IMR-90 (cell line): ENCODE results near the gene PPP6R3. TPM values are rescaled to one million over a fixed set of nuclear protein-coding genes. Genes with fewer than 3 reads are reported as not detected.

ENCODE experiments used
- ATAC-seq: fragments of 200-7000 bp; cut with Tn5 transposase; 2 replicates; pipeline ENCODE4 v1.9.1; 2020; ENCODE audit warnings: low read depth, mild to moderate bottlenecking, moderate library complexity
- BruUV-seq: library from RNA; stranded (reverse); fragments of 400-500 nt; replicated peaks from 2 replicates; lab custom pipeline; 2021; lab: Mats Ljungman, UMichigan
- CTCF ChIA-PET: fragments of 300-600 bp; formaldehyde crosslinking; extraction: SDS; loops from one replicate; lab custom pipeline; 2021; ENCODE audit warnings: antibody characterized with exemption; lab: Yijun Ruan, JAX
- POLR2A ChIA-PET: fragments of 300-600 bp; sonication (Branson Sonifier 250); formaldehyde crosslinking; loops from one replicate; lab custom pipeline; 2022; ENCODE audit warnings: antibody characterized with exemption; ENCODE audit not compliant: unreplicated experiment; lab: Charles Lee
- DNase-seq: peaks from one replicate; pipeline ENCODE4 v3.0.0; 2013
- H2AFZ ChIP-seq: replicated peaks from 2 replicates; pipeline ENCODE3; 2013; ENCODE audit warnings: low read length, mild to moderate bottlenecking; ENCODE audit not compliant: poor library complexity
- H2AK5ac ChIP-seq: 2 replicates; pipeline ENCODE4 v1.6.1; 2013; ENCODE audit warnings: low read depth, low read length, inconsistent platforms
- H2AK9ac ChIP-seq: replicated peaks from 2 replicates; pipeline ENCODE3; 2013; ENCODE audit warnings: mild to moderate bottlenecking, low read depth, low read length, moderate library complexity; ENCODE audit not compliant: poor library complexity
- H2BK120ac ChIP-seq: 2 replicates; pipeline ENCODE4 v1.6.1; 2013; ENCODE audit warnings: low read depth, low read length, inconsistent platforms
- H2BK15ac ChIP-seq: 3 replicates; pipeline ENCODE4 v1.6.1; 2013; ENCODE audit warnings: low read depth, low read length, inconsistent platforms
- H2BK20ac ChIP-seq: 2 replicates; pipeline ENCODE4 v1.6.1; 2013; ENCODE audit warnings: low read depth, mild to moderate bottlenecking, inconsistent platforms, low read length, moderate library complexity
- H2BK5ac ChIP-seq: 2 replicates; pipeline ENCODE4 v1.6.1; 2013; ENCODE audit warnings: mild to moderate bottlenecking, low read depth, low read length, inconsistent platforms; ENCODE audit not compliant: poor library complexity, severe bottlenecking
- H3K14ac ChIP-seq: replicated peaks from 2 replicates; pipeline ENCODE4 v1.6.1; 2013; ENCODE audit warnings: low read depth, low read length, inconsistent platforms
- H3K18ac ChIP-seq: 2 replicates; pipeline ENCODE4 v1.6.1; 2013; ENCODE audit warnings: low read depth, low read length, control low read depth
- H3K23ac ChIP-seq: 2 replicates; pipeline ENCODE4 v1.6.1; 2013; ENCODE audit warnings: low read depth, low read length, inconsistent platforms
- H3K27ac ChIP-seq: 2 replicates; pipeline ENCODE4 v1.5.1; 2013; ENCODE audit warnings: mild to moderate bottlenecking, control low read depth, low read length; ENCODE audit not compliant: insufficient read depth
- H3K27me3 ChIP-seq: 2 replicates; pipeline ENCODE4 v1.6.1; 2013; ENCODE audit warnings: low read length; ENCODE audit not compliant: control insufficient read depth, insufficient read depth
- H3K36me3 ChIP-seq: 2 replicates; pipeline ENCODE4 v1.6.1; 2013; ENCODE audit warnings: low read length, mixed read lengths; ENCODE audit not compliant: control insufficient read depth, insufficient read depth
- H3K4ac ChIP-seq: 2 replicates; pipeline ENCODE4 v1.6.1; 2013; ENCODE audit warnings: low read depth, low read length, inconsistent platforms
- H3K4me1 ChIP-seq: 2 replicates; pipeline ENCODE4 v1.6.1; 2013; ENCODE audit warnings: low read length, mixed read lengths; ENCODE audit not compliant: control insufficient read depth, insufficient read depth
- H3K4me2 ChIP-seq: 2 replicates; pipeline ENCODE4 v1.6.1; 2013; ENCODE audit warnings: low read depth, mild to moderate bottlenecking, control low read depth, low read length, moderate library complexity
- H3K4me3 ChIP-seq: 2 replicates; pipeline ENCODE4 v1.5.1; 2013; ENCODE audit warnings: low read depth, mild to moderate bottlenecking, control low read depth, low read length, moderate library complexity; ENCODE audit not compliant: insufficient read depth
- H3K56ac ChIP-seq: 2 replicates; pipeline ENCODE4 v1.6.1; 2013; ENCODE audit warnings: low read length, inconsistent platforms; ENCODE audit not compliant: insufficient read depth; ENCODE audit errors: extremely low read depth
- H3K79me1 ChIP-seq, 2 experiments: 2 replicates each; pipeline ENCODE4 v1.6.1; 2013; ENCODE audit warnings: low read length in 2 of 2, inconsistent platforms in 1 of 2, low read depth in 1 of 2
- H3K9ac ChIP-seq: 2 replicates; pipeline ENCODE4 v1.6.1; 2013; ENCODE audit warnings: low read depth, low read length, control low read depth
- H3K9me1 ChIP-seq: 2 replicates; pipeline ENCODE4 v1.6.1; 2013; ENCODE audit warnings: low read length, inconsistent platforms; ENCODE audit not compliant: insufficient read depth
- H3K9me3 ChIP-seq: 2 replicates; pipeline ENCODE4 v1.6.1; 2013; ENCODE audit warnings: low read length; ENCODE audit not compliant: control insufficient read depth, insufficient read depth
- H4K20me1 ChIP-seq: 2 replicates; pipeline ENCODE4 v1.6.1; 2013; ENCODE audit warnings: low read length, inconsistent platforms; ENCODE audit not compliant: insufficient read depth
- H4K5ac ChIP-seq: 2 replicates; pipeline ENCODE4 v1.6.1; 2013; ENCODE audit warnings: mild to moderate bottlenecking, low read depth, low read length, control low read depth
- H4K8ac ChIP-seq, 2 experiments: 2 replicates each; pipeline ENCODE4 v1.6.1; 2013; ENCODE audit warnings: low read depth in 2 of 2, low read length in 2 of 2, control low read depth in 1 of 2, inconsistent platforms in 1 of 2
- H4K91ac ChIP-seq: 2 replicates; pipeline ENCODE4 v1.6.1; 2013; ENCODE audit warnings: low read depth, low read length, inconsistent platforms; ENCODE audit not compliant: insufficient read depth
- CHD1 ChIP-seq: IDR thresholded peaks from 2 replicates; pipeline ENCODE4 v1.6.1; 2012; ENCODE audit warnings: low read depth, low read length, improper control_type of control experiment
- RCOR1 ChIP-seq: IDR thresholded peaks from 2 replicates; pipeline ENCODE4 v1.6.1; 2012; ENCODE audit warnings: mild to moderate bottlenecking, low read length, improper control_type of control experiment; ENCODE audit not compliant: insufficient replicate concordance
- WGBS, 2 experiments: methylation state at CpG; one replicate each; pipeline versions ENCODE4 v1.1.5 to v1.1.7; 2013; ENCODE audit warnings: missing lambda C conversion rate in 2 of 2; ENCODE audit not compliant: insufficient read length in 1 of 2; ENCODE audit errors: extremely low coverage in 2 of 2; 5-methylcytosine and 5-hydroxymethylcytosine counted together
- dilution Hi-C: fragments of 300-500 bp; cut with HindIII; formaldehyde crosslinking; loops from one replicate; pipeline ENCODE4 v1.14.3; 2018; ENCODE audit warnings: low sequenced_read_pairs; ENCODE audit not compliant: unreplicated experiment
- in situ Hi-C: fragments of 300-500 bp; cut with MboI; formaldehyde crosslinking; loops from 3 replicates; pipeline ENCODE4 v1.14.3; 2019; ENCODE audit warnings: low sequenced_read_pairs, inconsistent platforms, mixed read lengths
- intact Hi-C: fragments of 100-400 bp; cut with micrococcal nuclease; formaldehyde crosslinking; loops from 2 replicates; pipeline ENCODE4 v1.10.0; 2022
- polyA plus RNA-seq, 3 experiments: library from polyadenylated mRNA; depleted of rRNA; stranded (reverse); fragments of >200 nt; gene quantifications; 2 replicates each; pipeline ENCODE4 v1.2.3, GENCODE V29; 2012; ENCODE audit warnings: low replicate concordance in 1 of 3
- total RNA-seq: library from RNA; depleted of rRNA; stranded (reverse); fragments of >200 nt; gene quantifications from 2 replicates; pipeline ENCODE4 v1.2.3, GENCODE V29; 2012

Gene PPP6R3
- total and polyA plus RNA-seq, 2 of the 4 experiments (the other 2 are of a cell fraction) = 29.0 to 123 TPM

GRCh38 chr11:68503251-68503687, 42.7 kb downstream of the PPP6R3 start:
- no peaks in the 10 kb centered on the region for H3K9me3 ChIP-seq
- in situ Hi-C loops (no loop called here), intact Hi-C loops (no loop called here), dilution Hi-C loops (no loop called here)
- ATAC-seq (no peak), DNase-seq (peak; percentile 36)
- H3K4ac ChIP-seq = no peak overlapping the region
- H3K14ac ChIP-seq = no peak overlapping the region
- H2AFZ ChIP-seq = no peak overlapping the region
- no peak overlapping the region for H3K9ac ChIP-seq
- H2BK15ac ChIP-seq = no peak overlapping the region
- H4K20me1 ChIP-seq = peaks cover 99% of the 10 kb centered on the region
- no peak overlapping the region for H3K18ac ChIP-seq
- H3K27me3 ChIP-seq = no peaks in the 10 kb centered on the region
- H2BK20ac ChIP-seq = no peak overlapping the region
- H3K27ac ChIP-seq = no peak overlapping the region
- peaks cover 31 to 93% of the 10 kb centered on the region in 2 experiments for H3K79me1 ChIP-seq
- TF ChIP-seq RCOR1 = no peak
- TF ChIP-seq CHD1 = no peak
- H4K5ac ChIP-seq = no peak overlapping the region
- BruUV-seq = no TSS peak
- WGBS, 2 experiments = 56% methylated on average over 8 of the region's 9 CpGs; no CpG with 5 or more reads in 1 of the 2 experiments
- POLR2A ChIA-PET = no interaction called here
- peaks cover 31% of the 10 kb centered on the region for H3K9me1 ChIP-seq
- H3K36me3 ChIP-seq = no peaks in the 10 kb centered on the region
- no peak overlapping the region for H3K4me3 ChIP-seq
- no peak overlapping the region for H2AK5ac ChIP-seq
- H3K4me1 ChIP-seq = peaks cover 12% of the 10 kb centered on the region
- H2BK5ac ChIP-seq = no peak overlapping the region
- H4K91ac ChIP-seq = no peak overlapping the region
- no peak overlapping the region for H3K4me2 ChIP-seq
- no peak overlapping the region for H2BK120ac ChIP-seq
- no peak overlapping the region for H4K8ac ChIP-seq
- H2AK9ac ChIP-seq = no peak overlapping the region
- CTCF ChIA-PET = no interaction called here
- peak overlapping the region; percentile 29 for H3K23ac ChIP-seq
- no peak overlapping the region for H3K56ac ChIP-seq
